Neural crest cell (in vitro differentiated cells): ENCODE measurements around the gene FAM110D. TPM values are rescaled to one million over a fixed set of nuclear protein-coding genes. Genes with fewer than 3 reads are reported as not detected.

Experiments used
- DNase-seq: peaks from one replicate; pipeline ENCODE4 v3.0.0; 2021; ENCODE audit warnings: low read depth, mixed read lengths, low spot score
- H3K27ac Mint-ChIP-seq: one replicate; pipeline ENCODE4 v1.8.0; 2021; ENCODE audit warnings: mild to moderate bottlenecking, mixed read lengths; ENCODE audit not compliant: unreplicated experiment
- H3K27me3 Mint-ChIP-seq: 2 replicates; pipeline ENCODE4 v1.8.0; 2021; ENCODE audit warnings: low read depth, mild to moderate bottlenecking, mixed read lengths
- H3K36me3 Mint-ChIP-seq: 2 replicates; pipeline ENCODE4 v1.8.0; 2021; ENCODE audit warnings: low read depth, mild to moderate bottlenecking, mixed read lengths
- H3K4me1 Mint-ChIP-seq: 2 replicates; pipeline ENCODE4 v1.8.0; 2021; ENCODE audit warnings: mixed read lengths
- H3K4me3 Mint-ChIP-seq: one replicate; pipeline ENCODE4 v1.8.0; 2021; ENCODE audit warnings: mild to moderate bottlenecking, mixed read lengths
- H3K9me3 Mint-ChIP-seq: 2 replicates; pipeline ENCODE4 v1.8.0; 2021; ENCODE audit warnings: mixed read lengths
- CTCF ChIP-seq: fragments of 200-600 bp; sonication (generic); conservative IDR thresholded peaks from 2 replicates; pipeline ENCODE4 v1.5.0; 2021; ENCODE audit warnings: antibody characterized with exemption, mild to moderate bottlenecking
- total RNA-seq: library from RNA; stranded (reverse); gene quantifications from 2 replicates; pipeline ENCODE4 v1.2.1, GENCODE V29; 2021

FAM110D gene
- total RNA-seq, 1 donor from 2014 or later, result 1.2 TPM

DNA sequence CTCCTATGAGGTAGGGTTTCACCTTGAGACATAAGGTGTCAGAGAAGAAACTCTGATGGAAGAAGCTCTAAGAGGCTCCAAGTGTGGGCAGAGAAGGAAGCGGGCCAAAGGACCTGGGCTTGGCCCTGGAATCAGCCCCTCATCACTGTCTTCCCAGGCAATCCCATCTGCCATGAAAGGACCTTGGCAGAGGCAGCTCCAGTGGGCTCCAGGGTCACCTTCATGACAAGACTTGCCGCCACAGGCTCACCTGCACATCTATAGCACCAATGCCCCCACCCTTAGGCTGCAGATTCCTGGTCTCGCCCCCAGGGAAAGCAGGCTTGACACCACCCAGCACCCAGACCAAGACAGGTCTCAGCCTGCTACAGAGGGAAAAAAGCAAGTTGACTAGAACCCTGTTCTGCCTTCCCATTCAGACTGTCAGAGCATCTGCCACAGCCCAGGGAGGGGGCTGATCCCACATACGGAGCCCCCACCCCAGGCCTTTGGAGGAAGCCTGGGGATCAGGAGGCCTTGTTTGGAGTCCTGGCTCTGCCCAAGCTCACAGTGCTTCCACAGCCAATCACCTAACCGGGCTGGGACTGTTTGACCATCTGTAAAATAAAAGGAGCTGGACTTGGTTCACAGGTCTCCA is 490 bp upstream of the FAM110D start:
- H3K27me3 Mint-ChIP-seq, result peaks cover 46% of the 10 kb centered on the region
- H3K4me3 Mint-ChIP-seq, result peak overlapping the region; percentile 59
- no peak overlapping the region for H3K27ac Mint-ChIP-seq
- DNase-seq, result no peak
- no peaks in the 10 kb centered on the region for H3K9me3 Mint-ChIP-seq
- H3K4me1 Mint-ChIP-seq, result peaks cover 51% of the 10 kb centered on the region
- no peak for TF ChIP-seq CTCF
- no peaks in the 10 kb centered on the region for H3K36me3 Mint-ChIP-seq

GRCh38 chr1:26159743-26160039 is 812 bp downstream of the FAM110D start:
- H3K4me1 Mint-ChIP-seq, result peaks cover 54% of the 10 kb centered on the region
- no peak overlapping the region for H3K27ac Mint-ChIP-seq
- H3K9me3 Mint-ChIP-seq, result no peaks in the 10 kb centered on the region

DNA sequence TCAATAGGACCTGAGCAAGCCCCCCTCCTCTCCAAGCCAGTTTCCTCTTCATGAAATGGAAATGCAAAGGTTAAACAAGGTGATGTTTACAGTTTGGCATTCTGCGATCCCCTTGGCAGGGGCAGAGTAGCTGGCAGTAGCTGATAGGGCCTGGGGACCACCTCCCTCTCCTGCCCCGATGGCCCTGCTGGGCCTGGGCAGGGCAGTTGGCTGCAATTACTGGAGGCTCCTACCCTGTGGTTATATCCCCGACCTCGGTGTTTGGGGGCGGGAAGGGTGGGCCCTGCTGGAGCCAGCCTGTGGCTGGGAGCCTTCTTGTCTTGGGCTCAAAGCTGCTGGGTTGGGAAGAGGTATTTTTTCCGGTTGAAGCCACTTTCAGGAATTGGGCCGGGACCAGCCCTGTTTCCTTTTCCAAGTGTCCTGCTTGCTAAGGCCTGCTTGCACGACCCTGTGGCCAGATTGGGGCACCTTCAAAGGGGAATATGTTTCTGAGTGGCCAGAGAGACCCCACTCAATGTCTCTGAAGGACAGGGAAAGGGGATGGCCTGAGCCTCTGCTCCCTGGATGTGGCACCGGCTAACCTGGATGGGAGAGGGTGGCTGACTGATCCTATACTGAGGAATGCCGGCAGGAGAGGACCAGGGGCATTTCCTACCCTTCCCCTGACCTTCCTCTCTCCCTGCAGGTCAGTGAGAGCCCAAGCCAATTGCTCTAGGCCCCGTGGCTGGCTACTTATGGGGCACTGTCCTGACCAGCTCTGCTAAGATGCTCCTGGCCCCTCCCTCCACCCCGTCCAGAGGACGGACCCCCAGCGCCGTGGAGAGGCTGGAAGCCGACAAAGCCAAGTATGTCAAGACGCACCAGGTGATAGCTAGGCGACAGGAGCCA is 1.9 kb downstream of the FAM110D start:
- H3K36me3 Mint-ChIP-seq, result no peaks in the 10 kb centered on the region
- no peaks in the 10 kb centered on the region for H3K9me3 Mint-ChIP-seq
- TF ChIP-seq CTCF, result no peak
- H3K4me3 Mint-ChIP-seq, result peak overlapping the region; percentile 76
- peaks cover 53% of the 10 kb centered on the region for H3K4me1 Mint-ChIP-seq
- H3K27me3 Mint-ChIP-seq, result peaks cover 32% of the 10 kb centered on the region
- DNase-seq, result no peak
- peak overlapping the region; percentile 35 for H3K27ac Mint-ChIP-seq

More at GRCh38 chr1:26159743-26160039, 812 bp downstream of the FAM110D start:
- no peaks in the 10 kb centered on the region for H3K36me3 Mint-ChIP-seq
- H3K4me3 Mint-ChIP-seq, result peak overlapping the region; percentile 81
- DNase-seq, result no peak
- peaks cover 43% of the 10 kb centered on the region for H3K27me3 Mint-ChIP-seq
- TF ChIP-seq CTCF, result no peak

DNA sequence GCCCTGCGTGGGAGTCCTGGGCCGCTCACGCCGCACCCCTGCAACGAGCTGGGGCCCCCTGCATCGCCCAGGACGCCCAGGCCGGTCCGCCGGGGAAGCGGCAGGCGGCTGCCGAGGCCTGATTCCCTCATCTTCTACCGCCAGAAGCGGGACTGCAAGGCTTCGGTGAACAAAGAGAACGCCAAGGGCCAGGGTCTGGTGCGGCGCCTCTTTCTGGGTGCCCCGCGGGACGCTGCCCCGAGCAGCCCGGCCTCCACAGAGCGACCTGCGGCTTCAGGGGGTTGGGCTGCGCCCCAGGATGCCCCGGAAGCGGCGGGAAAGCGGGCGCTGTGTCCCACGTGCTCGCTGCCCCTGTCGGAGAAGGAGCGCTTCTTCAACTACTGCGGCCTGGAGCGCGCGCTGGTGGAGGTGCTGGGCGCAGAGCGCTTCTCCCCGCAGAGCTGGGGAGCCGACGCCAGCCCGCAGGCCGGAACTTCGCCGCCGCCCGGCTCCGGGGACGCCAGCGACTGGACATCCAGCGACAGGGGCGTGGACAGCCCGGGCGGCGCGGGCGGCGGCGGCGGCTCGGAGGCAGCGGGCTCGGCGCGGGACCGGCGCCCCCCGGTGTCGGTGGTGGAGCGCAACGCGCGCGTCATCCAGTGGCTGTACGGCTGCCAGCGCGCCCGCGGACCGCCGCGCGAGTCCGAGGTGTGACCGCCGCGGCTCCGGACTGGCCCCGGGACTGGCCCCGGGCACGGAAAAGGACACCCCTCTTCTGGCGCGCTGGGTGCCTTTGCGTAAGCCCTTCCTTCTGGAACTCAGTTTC is 2.7 kb downstream of the FAM110D start:
- H3K4me1 Mint-ChIP-seq, result peaks cover 49% of the 10 kb centered on the region
- peak; percentile 58 for DNase-seq
- H3K27ac Mint-ChIP-seq, result peak overlapping the region; percentile 35
- peak overlapping the region; percentile 85 for H3K4me3 Mint-ChIP-seq
- no peaks in the 10 kb centered on the region for H3K9me3 Mint-ChIP-seq
- no peaks in the 10 kb centered on the region for H3K36me3 Mint-ChIP-seq
- peaks cover 29% of the 10 kb centered on the region for H3K27me3 Mint-ChIP-seq
- TF ChIP-seq CTCF, result peak; percentile 51

GRCh38 chr1:26162220-26162709 is 3.4 kb downstream of the FAM110D start:
- Mint-ChIP-seq H3K4me1 (peaks cover 46% of the 10 kb centered on the region), H3K9me3 (no peaks in the 10 kb centered on the region), H3K36me3 (no peaks in the 10 kb centered on the region), H3K27ac (peak overlapping the region; percentile 35), H3K27me3 (peaks cover 25% of the 10 kb centered on the region), H3K4me3 (peak overlapping the region; percentile 85)
- no peak for TF ChIP-seq CTCF
- no peak for DNase-seq
